ENCODE measurements around the gene CCDC83.

Gene CCDC83

GRCh38 chr11:85948884-85949283, 93.7 kb downstream of the CCDC83 start:
- TF ChIP-seq TEAD4 (IDR thresholded peaks at IDR 0.05), result peak; percentile 89
- 0 out of 2 replicates have a peak, but pooled peaks have one; percentile 27 for TF ChIP-seq TCF12 (IDR thresholded peaks at IDR 0.05; ENCODE audit: low read depth)
- TF ChIP-seq CREB1 (IDR thresholded peaks at IDR 0.05; ENCODE audit: low read depth), result no peak

- no peak for TF ChIP-seq CREB1 (IDR thresholded peaks at IDR 0.05; ENCODE audit: low read depth)
- TF ChIP-seq, protein P1, sequence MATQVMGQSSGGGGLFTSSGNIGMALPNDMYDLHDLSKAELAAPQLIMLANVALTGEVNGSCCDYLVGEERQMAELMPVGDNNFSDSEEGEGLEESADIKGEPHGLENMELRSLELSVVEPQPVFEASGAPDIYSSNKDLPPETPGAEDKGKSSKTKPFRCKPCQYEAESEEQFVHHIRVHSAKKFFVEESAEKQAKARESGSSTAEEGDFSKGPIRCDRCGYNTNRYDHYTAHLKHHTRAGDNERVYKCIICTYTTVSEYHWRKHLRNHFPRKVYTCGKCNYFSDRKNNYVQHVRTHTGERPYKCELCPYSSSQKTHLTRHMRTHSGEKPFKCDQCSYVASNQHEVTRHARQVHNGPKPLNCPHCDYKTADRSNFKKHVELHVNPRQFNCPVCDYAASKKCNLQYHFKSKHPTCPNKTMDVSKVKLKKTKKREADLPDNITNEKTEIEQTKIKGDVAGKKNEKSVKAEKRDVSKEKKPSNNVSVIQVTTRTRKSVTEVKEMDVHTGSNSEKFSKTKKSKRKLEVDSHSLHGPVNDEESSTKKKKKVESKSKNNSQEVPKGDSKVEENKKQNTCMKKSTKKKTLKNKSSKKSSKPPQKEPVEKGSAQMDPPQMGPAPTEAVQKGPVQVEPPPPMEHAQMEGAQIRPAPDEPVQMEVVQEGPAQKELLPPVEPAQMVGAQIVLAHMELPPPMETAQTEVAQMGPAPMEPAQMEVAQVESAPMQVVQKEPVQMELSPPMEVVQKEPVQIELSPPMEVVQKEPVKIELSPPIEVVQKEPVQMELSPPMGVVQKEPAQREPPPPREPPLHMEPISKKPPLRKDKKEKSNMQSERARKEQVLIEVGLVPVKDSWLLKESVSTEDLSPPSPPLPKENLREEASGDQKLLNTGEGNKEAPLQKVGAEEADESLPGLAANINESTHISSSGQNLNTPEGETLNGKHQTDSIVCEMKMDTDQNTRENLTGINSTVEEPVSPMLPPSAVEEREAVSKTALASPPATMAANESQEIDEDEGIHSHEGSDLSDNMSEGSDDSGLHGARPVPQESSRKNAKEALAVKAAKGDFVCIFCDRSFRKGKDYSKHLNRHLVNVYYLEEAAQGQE (IDR thresholded peaks at IDR 0.05; ENCODE audit: low read depth), result no peak
Observed at GRCh38 chr11:85949798-85950197, 94.6 kb downstream of the CCDC83 start.

DNA sequence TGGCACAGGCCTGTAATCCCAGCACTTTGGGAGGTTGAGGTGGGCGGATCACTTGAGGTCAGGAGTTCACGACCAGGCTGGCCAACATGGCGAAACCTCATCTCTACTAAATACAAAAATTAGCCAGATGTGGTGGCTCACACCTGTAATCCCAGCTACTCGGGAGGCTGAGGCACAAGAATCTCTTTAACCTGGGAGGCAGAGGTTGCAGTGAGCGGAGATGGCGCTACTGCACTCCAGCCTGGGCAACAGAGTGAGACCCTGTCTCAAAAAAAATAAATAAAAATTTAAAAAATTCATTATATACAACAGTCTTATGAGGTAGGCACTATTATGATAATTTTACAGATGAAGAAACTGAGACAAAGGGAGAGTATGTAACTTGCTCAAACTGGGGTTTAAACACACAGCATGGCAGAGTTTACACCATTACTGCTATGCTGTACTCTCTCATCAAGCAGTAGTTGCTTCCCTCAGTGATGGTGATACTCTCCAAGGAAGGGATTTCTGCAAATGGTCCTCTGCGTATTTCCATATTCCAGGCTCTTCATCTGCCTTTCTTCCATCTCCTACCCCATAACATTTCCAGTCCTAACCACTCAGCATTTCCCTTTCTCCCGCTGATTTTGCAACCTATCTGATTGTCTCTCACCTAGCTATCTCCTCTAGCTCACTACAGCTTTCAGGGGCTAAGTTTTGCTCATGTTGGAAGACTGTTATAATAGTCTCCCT, 95.3 kb downstream of the CCDC83 start:
- TF ChIP-seq ZBTB7A (IDR thresholded peaks at IDR 0.05; ENCODE audit: low read depth), result no peak
- TF ChIP-seq CREB1 (IDR thresholded peaks at IDR 0.05; ENCODE audit: low read depth), result no peak
- no peak for TF ChIP-seq YY1 (IDR thresholded peaks at IDR 0.05; ENCODE audit: low read depth)
- no peak for TF ChIP-seq RAD21 (IDR thresholded peaks at IDR 0.05; ENCODE audit: low read depth)
- no peak for TF ChIP-seq CEBPB (IDR thresholded peaks at IDR 0.05)
- no peak for TF ChIP-seq EP300 (IDR thresholded peaks at IDR 0.05; ENCODE audit: borderline replicate concordance)
- TF ChIP-seq, protein P2, sequence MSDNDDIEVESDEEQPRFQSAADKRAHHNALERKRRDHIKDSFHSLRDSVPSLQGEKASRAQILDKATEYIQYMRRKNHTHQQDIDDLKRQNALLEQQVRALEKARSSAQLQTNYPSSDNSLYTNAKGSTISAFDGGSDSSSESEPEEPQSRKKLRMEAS (IDR thresholded peaks at IDR 0.05), result no peak
- no peak for TF ChIP-seq TCF12 (IDR thresholded peaks at IDR 0.05; ENCODE audit: low read depth)
- TF ChIP-seq TAF1 (IDR thresholded peaks at IDR 0.05; ENCODE audit: low read depth), result no peak
- TF ChIP-seq, protein P1 (IDR thresholded peaks at IDR 0.05; ENCODE audit: low read depth), result no peak

DNA sequence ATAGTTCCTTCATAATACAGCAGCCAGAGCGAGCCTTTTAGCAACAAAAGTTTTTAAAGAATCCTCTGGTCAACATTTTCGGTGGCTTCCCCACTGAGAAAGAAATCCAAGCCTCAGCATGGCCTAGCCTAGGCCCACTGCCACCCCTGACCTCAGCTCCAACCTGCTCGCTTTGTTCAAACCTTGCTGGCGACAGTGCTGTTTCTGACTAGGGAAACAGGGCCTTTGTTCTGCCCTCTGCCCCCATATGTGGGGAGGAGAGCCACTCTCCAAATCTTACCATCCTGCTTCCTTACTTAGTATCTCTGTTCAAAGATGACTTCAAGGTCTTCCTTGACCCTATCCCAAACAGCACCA, 95.8 kb downstream of the CCDC83 start:
- no peak for TF ChIP-seq TAF1 (IDR thresholded peaks at IDR 0.05; ENCODE audit: low read depth)
- TF ChIP-seq FOXM1 (IDR thresholded peaks at IDR 0.05; ENCODE audit: borderline replicate concordance, low read depth), result no peak
- TF ChIP-seq CREB1 (IDR thresholded peaks at IDR 0.05; ENCODE audit: low read depth), result no peak
- TF ChIP-seq ZBTB7A (IDR thresholded peaks at IDR 0.05; ENCODE audit: low read depth), result no peak
- no peak for TF ChIP-seq NFIC (IDR thresholded peaks at IDR 0.05)
- TF ChIP-seq, protein P1 (IDR thresholded peaks at IDR 0.05; ENCODE audit: low read depth), result no peak
- TF ChIP-seq RAD21 (IDR thresholded peaks at IDR 0.05; ENCODE audit: low read depth), result no peak
- no peak for TF ChIP-seq EGR1 (IDR thresholded peaks at IDR 0.05)
- TF ChIP-seq TCF12 (IDR thresholded peaks at IDR 0.05; ENCODE audit: low read depth), result no peak
- TF ChIP-seq EP300 (IDR thresholded peaks at IDR 0.05; ENCODE audit: borderline replicate concordance), result no peak

DNA sequence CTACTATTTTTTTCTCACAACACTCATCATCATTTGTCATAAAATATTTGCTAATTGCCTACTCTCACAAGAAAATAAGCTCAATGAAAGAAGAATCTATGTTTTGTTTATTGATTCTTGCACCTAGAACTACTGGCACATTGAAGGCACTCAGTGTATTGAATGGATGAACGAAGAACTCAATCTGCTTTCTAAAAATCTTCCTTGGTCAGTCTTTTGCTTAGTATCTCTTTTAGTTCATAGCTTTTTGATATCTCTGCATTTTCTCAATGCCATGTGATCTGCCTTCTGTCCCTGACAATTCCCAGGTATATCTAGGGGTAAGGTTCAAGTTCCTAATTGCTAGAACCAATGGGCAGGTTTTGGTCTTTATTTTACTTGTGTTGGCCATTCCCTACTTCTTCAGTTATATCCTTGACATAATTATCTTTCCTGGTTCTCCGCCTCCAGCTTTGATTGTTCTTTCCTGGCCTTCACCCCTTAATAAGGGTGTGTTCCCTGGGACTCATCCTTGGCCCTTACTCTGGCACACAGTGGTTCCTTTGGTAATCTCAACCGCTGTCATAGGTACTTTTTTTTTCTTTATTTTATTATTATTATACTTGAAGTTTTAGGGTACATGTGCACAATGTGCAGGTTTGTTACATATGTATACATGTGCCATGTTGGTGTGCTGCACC, 96.4 kb downstream of the CCDC83 start:
- TF ChIP-seq EGR1 (IDR thresholded peaks at IDR 0.05) (no peak), RAD21 (IDR thresholded peaks at IDR 0.05; ENCODE audit: low read depth) (no peak), TEAD4 (IDR thresholded peaks at IDR 0.05) (no peak), NFIC (IDR thresholded peaks at IDR 0.05) (no peak), TAF1 (IDR thresholded peaks at IDR 0.05; ENCODE audit: low read depth) (no peak), ZBTB7A (IDR thresholded peaks at IDR 0.05; ENCODE audit: low read depth) (no peak), YY1 (IDR thresholded peaks at IDR 0.05; ENCODE audit: low read depth) (no peak), EP300 (IDR thresholded peaks at IDR 0.05; ENCODE audit: borderline replicate concordance) (no peak), FOXM1 (IDR thresholded peaks at IDR 0.05; ENCODE audit: borderline replicate concordance, low read depth) (no peak), TCF12 (IDR thresholded peaks at IDR 0.05; ENCODE audit: low read depth) (no peak), CREB1 (IDR thresholded peaks at IDR 0.05; ENCODE audit: low read depth) (no peak), USF1 (IDR thresholded peaks at IDR 0.05) (no peak), CEBPB (IDR thresholded peaks at IDR 0.05) (no peak)
- TF ChIP-seq, protein P1 (IDR thresholded peaks at IDR 0.05; ENCODE audit: low read depth), result no peak
- TF ChIP-seq, protein P2 (IDR thresholded peaks at IDR 0.05), result no peak
